ENCODE measurements around the gene ITGA11.

ITGA11 gene

DNA sequence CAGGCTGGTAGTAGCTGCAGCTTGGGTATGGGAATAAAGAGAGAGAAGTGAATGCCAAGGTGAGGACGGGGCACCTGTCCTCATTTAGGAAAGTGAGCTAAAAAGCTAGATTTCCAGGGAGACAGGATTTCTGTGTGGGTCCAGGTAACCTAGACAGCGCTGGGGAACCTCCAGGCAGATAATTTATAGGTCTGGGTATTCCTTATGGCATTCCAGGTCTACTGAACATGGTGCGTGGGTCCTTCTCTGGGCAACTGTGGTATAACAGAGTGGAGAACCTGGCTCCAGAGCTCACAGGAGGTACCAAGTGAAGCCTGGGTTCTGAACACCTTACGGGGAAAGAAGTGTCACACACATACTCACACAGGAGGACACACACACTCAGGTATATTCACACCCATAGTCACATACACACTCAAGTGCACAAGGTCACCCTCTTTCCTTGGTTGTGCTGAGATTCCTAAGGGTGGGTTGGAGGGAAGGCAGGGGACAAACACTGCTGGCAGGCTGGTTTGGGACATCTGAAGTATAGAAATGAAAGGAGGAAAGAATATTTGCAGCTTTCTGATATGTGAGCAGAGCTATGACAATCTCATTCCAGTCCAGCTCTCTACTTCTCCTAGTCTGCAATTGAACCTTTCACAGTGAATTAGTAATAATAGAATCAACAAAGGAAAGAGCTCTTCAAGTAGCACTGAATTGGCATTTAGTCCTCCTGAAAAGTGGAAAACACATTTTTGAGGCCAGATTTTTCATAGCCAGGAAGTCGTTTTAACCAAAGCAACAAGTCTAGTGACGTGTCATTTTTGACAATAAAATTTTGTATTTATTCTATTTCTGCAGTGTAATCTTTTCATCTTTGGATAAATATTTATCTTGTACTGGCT lies 37.4 kb upstream of the ITGA11 start:
- no peak overlapping the region for H3K4me3 ChIP-seq (ENCODE audit: low read length)
- no peaks in the 10 kb centered on the region for H3K4me1 ChIP-seq (ENCODE audit: control insufficient read depth, insufficient read depth, low read length)
- H3K27me3 ChIP-seq (ENCODE audit: control insufficient read depth, insufficient read depth, low read length), result no peaks in the 10 kb centered on the region
- no peaks in the 10 kb centered on the region for H3K36me3 ChIP-seq (ENCODE audit: control insufficient read depth, insufficient read depth, low read length)
- H3K9me3 ChIP-seq (ENCODE audit: control insufficient read depth, low read length), result no peaks in the 10 kb centered on the region
- no peak overlapping the region for H3K9ac ChIP-seq (ENCODE audit: low read length)

DNA sequence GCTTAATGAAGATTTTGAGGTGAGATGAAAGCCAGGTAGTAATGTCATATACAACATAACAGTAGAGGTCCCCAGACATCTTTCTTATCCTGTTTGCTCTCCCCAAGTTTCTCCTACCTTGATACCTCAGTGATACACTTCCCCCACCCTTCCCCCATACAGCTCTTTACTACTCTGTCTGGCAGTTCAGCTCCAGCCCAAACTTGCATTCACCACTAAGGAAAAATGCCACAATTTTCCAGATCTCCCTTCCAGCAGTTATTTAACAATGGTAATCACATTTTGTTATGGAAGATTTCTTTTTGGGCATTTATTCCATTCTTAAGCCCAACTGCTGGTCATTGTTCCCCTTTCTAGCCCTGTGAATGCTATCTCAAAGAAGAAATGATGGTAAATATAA lies 34.9 kb upstream of the ITGA11 start:
- Histone ChIP-seq H3K4me1 (ENCODE audit: control insufficient read depth, insufficient read depth, low read length) (no peaks in the 10 kb centered on the region), H3K9ac (ENCODE audit: low read length) (no peak overlapping the region), H3K4me3 (ENCODE audit: low read length) (no peak overlapping the region), H3K9me3 (ENCODE audit: control insufficient read depth, low read length) (no peaks in the 10 kb centered on the region), H3K36me3 (ENCODE audit: control insufficient read depth, insufficient read depth, low read length) (no peaks in the 10 kb centered on the region), H3K27me3 (ENCODE audit: control insufficient read depth, insufficient read depth, low read length) (peaks cover 2% of the 10 kb centered on the region)

DNA sequence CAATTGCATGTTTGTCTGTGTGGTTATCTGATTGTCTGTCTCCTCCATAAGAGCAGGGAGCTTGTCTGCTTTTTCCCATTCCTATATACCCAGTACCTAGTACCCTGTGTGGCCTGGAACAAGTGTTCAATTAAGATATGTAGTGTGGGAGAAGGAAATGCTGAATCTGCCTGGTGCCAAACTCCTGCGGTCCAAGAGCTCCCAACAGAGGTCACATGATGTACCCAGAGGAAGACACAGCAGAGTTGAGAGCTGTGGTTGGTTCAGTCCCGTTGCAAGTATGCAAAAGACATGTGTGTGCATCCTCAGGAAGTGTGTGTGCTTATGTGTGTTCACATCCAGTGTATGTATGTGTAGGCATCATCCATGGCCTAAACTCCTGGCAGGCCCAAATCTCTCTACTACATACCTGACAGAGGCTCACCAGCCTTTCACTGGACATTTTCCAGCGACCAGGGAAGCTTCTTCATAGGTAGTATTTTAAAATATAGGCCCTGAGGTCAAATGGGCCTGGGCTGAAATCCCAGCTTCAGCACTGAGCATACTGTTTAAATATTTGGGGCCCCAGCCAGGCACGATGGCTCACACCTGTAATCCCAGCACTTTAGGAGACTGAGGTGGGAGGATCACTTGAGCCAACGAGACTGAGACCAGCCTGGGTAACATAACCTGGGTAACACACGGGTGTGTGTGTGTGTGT lies 34.0 kb upstream of the ITGA11 start:
- Histone ChIP-seq H3K27me3 (ENCODE audit: control insufficient read depth, insufficient read depth, low read length) (peaks cover 3% of the 10 kb centered on the region), H3K9ac (ENCODE audit: low read length) (no peak overlapping the region), H3K36me3 (ENCODE audit: control insufficient read depth, insufficient read depth, low read length) (no peaks in the 10 kb centered on the region), H3K4me1 (ENCODE audit: control insufficient read depth, insufficient read depth, low read length) (no peaks in the 10 kb centered on the region), H3K9me3 (ENCODE audit: control insufficient read depth, low read length) (no peaks in the 10 kb centered on the region), H3K4me3 (ENCODE audit: low read length) (no peak overlapping the region)

DNA sequence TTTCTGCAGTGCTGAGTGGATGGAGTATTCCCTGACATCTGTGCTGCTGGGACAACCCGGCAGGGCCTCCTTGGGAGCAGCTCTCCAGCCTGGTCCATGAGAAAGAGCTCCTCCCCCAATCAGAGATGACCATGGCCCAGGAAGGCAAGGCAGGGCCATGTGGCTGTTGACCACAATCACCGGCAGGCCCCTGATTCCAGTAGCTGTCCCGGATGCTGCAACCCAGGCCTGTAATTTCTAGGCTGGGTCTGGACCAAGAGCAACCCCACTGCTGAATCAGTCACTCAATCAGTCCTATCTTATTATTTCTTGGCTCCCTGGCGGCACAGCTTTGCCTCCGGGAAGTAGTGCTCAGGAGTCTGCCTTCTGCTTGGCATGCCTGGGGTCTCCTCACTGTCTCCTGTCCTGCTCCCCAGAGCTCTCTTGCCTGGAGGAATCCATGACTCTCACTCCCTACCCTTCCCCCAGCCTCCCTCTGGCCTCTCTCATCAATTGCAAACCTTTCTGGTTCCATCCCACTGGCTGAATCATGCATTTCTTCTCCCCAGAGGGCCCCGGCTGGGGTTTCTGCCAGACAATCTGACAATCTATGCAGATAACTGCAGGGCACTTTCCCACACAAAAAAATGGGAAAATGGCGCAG lies 32.6 kb upstream of the ITGA11 start:
- Histone ChIP-seq H3K9ac (ENCODE audit: low read length) (no peak overlapping the region), H3K9me3 (ENCODE audit: control insufficient read depth, low read length) (no peaks in the 10 kb centered on the region)

DNA sequence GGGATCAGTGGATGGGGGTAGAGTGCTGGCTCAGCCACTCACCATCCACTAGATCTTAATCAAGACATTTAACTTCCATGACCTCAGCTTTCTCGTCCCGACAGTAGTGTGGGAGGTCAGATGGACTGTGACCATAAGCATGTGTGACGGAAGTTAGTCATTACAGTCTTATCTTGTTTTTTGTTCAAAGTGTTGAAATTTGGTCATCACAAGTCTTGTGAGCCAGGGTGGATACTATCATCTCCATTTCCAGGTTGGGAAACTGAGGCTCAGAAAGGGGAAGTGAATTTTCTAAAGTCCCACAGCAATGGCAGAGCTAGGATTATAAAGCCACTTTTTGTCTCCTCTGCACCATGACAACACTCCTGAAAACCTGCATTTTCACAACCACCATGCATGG lies 32.0 kb upstream of the ITGA11 start:
- H3K4me3 ChIP-seq (ENCODE audit: low read length), result no peak overlapping the region
- no peak overlapping the region for H3K9ac ChIP-seq (ENCODE audit: low read length)
- no peaks in the 10 kb centered on the region for H3K9me3 ChIP-seq (ENCODE audit: control insufficient read depth, low read length)
- peaks cover 3% of the 10 kb centered on the region for H3K27me3 ChIP-seq (ENCODE audit: control insufficient read depth, insufficient read depth, low read length)
- no peaks in the 10 kb centered on the region for H3K4me1 ChIP-seq (ENCODE audit: control insufficient read depth, insufficient read depth, low read length)
- H3K36me3 ChIP-seq (ENCODE audit: control insufficient read depth, insufficient read depth, low read length), result no peaks in the 10 kb centered on the region

More for the DNA sequence above, 32.6 kb upstream of the ITGA11 start:
- Histone ChIP-seq H3K36me3 (ENCODE audit: control insufficient read depth, insufficient read depth, low read length) (no peaks in the 10 kb centered on the region), H3K4me3 (ENCODE audit: low read length) (no peak overlapping the region), H3K27me3 (ENCODE audit: control insufficient read depth, insufficient read depth, low read length) (peaks cover 3% of the 10 kb centered on the region), H3K4me1 (ENCODE audit: control insufficient read depth, insufficient read depth, low read length) (no peaks in the 10 kb centered on the region)

DNA sequence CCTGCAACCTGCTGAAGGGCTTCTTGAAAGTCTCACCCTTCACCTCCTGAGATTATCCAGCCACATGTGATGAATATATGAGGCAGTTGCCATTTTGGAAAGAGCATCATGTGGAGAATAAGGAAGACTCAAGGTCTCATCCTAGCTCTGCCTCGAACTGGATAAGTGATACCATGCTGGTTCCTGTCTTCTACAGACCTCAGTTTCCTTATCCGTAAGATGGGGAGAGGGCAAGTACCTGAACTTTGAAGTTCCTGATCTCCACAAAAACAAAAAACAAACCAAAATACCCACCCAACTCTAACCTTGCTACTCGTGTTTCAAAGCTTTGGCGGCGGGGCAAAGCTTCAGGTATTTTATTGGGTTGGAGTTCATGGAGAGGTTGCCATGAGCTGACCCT lies 31.5 kb upstream of the ITGA11 start:
- Histone ChIP-seq H3K9me3 (ENCODE audit: control insufficient read depth, low read length) (no peaks in the 10 kb centered on the region), H3K4me1 (ENCODE audit: control insufficient read depth, insufficient read depth, low read length) (no peaks in the 10 kb centered on the region), H3K27me3 (ENCODE audit: control insufficient read depth, insufficient read depth, low read length) (peaks cover 3% of the 10 kb centered on the region), H3K36me3 (ENCODE audit: control insufficient read depth, insufficient read depth, low read length) (no peaks in the 10 kb centered on the region), H3K9ac (ENCODE audit: low read length) (no peak overlapping the region), H3K4me3 (ENCODE audit: low read length) (no peak overlapping the region)

DNA sequence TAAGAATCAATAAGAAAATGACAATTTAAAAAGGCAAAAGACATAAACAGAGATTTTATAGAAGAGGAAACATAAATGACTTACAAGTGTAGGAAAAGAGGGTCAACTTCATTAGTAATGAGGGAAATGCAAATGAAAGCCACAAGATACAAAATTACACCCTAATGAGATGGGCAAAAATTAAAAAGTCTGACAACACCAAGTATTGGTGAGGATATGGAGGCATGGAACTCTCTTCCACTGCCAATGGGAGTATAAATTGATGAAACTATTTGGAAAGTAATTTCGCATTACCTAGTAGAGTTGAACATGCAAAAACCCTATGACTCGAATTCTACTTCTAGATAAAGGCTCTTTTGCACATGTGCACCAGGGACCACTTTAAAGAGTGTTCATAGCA lies 28.2 kb upstream of the ITGA11 start:
- Histone ChIP-seq H3K9ac (ENCODE audit: low read length) (no peak overlapping the region), H3K27me3 (ENCODE audit: control insufficient read depth, insufficient read depth, low read length) (peaks cover 3% of the 10 kb centered on the region), H3K4me1 (ENCODE audit: control insufficient read depth, insufficient read depth, low read length) (no peaks in the 10 kb centered on the region), H3K36me3 (ENCODE audit: control insufficient read depth, insufficient read depth, low read length) (no peaks in the 10 kb centered on the region), H3K9me3 (ENCODE audit: control insufficient read depth, low read length) (no peaks in the 10 kb centered on the region), H3K4me3 (ENCODE audit: low read length) (no peak overlapping the region)

DNA sequence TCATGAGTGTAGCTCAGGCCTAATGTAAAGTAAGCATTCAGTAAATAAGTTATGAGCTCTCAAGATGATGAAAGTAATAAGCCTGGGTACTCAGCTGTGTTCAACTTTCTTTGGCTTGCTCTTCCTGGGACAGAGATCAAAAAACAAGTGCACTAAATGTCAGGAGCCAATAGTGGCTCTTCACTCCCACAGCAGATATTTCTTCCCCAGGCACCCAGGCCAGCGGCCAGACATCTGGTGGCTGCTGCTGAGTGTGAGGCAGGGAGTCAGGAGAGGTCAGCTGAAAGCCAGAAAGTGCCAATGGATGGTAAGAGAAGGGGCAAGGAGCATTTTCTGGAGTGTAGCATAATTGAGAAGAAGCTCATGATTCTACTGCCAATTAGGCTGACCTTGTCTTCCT lies 18.2 kb upstream of the ITGA11 start:
- Histone ChIP-seq H3K9me3 (ENCODE audit: control insufficient read depth, low read length) (no peaks in the 10 kb centered on the region), H3K4me1 (ENCODE audit: control insufficient read depth, insufficient read depth, low read length) (no peaks in the 10 kb centered on the region), H3K9ac (ENCODE audit: low read length) (no peak overlapping the region), H3K27me3 (ENCODE audit: control insufficient read depth, insufficient read depth, low read length) (peaks cover 13% of the 10 kb centered on the region), H3K4me3 (ENCODE audit: low read length) (no peak overlapping the region), H3K36me3 (ENCODE audit: control insufficient read depth, insufficient read depth, low read length) (no peaks in the 10 kb centered on the region)

DNA sequence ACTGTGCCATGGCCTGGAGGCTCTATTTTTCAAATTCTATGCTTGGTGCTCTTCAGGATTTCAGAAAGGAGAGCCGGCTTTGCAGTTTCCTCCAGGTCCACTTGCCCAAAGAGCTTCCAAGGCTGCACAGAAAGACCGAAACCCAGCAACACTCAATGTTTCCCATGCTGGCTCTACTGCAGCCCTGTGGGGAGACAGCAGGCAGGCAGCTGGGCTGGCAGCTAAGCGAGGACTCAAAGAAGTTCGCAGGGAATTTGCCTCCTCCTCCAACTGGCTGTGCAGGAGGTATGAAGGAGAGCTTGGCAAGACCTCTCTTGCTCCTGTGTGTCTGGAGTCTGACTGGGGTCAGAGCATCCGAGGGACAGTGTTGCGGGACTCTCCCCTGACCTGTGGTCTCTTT lies 17.4 kb upstream of the ITGA11 start:
- Histone ChIP-seq H3K36me3 (ENCODE audit: control insufficient read depth, insufficient read depth, low read length) (no peaks in the 10 kb centered on the region), H3K9me3 (ENCODE audit: control insufficient read depth, low read length) (no peaks in the 10 kb centered on the region), H3K27me3 (ENCODE audit: control insufficient read depth, insufficient read depth, low read length) (peaks cover 13% of the 10 kb centered on the region), H3K9ac (ENCODE audit: low read length) (no peak overlapping the region), H3K4me3 (ENCODE audit: low read length) (no peak overlapping the region), H3K4me1 (ENCODE audit: control insufficient read depth, insufficient read depth, low read length) (no peaks in the 10 kb centered on the region)

DNA sequence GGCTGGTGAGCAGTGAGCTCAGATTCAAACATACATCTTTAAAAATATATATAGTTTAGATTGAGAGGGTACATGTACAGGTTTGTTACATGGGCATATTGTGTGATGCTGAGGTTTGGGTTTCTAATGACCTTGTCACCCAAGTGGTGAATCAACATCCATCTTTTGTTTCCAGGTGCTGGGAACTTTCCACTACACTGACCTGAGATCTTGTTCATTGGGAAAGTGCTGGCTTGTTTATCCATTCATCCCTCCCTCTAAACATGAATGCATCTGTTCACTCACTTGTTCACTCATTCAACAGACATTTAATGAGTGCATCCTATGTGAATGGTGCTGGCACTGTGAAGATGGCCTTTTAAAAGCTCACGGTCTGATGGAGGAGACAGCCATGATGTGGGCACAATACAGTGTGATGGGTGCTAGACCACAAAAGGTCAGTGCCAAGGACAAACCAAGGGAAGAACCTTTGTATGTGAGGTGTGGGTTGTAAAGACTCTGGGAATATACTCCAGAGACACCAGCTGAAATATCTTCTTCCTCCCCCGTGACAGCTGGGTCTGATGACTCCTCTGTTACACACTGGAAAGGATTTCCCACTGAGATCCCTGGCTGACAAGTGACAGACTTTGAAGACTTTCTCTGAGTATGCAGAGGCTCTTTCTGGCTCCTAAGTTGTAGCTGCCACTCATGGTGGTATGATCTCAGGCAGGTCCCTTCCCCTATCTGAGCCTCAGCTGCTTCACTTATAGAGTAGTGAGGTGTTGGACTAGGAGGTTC lies 16.2 kb upstream of the ITGA11 start:
- peaks cover 13% of the 10 kb centered on the region for H3K27me3 ChIP-seq (ENCODE audit: control insufficient read depth, insufficient read depth, low read length)
- no peaks in the 10 kb centered on the region for H3K9me3 ChIP-seq (ENCODE audit: control insufficient read depth, low read length)
- no peaks in the 10 kb centered on the region for H3K36me3 ChIP-seq (ENCODE audit: control insufficient read depth, insufficient read depth, low read length)
- no peaks in the 10 kb centered on the region for H3K4me1 ChIP-seq (ENCODE audit: control insufficient read depth, insufficient read depth, low read length)
- no peak overlapping the region for H3K9ac ChIP-seq (ENCODE audit: low read length)
- H3K4me3 ChIP-seq (ENCODE audit: low read length), result no peak overlapping the region

DNA sequence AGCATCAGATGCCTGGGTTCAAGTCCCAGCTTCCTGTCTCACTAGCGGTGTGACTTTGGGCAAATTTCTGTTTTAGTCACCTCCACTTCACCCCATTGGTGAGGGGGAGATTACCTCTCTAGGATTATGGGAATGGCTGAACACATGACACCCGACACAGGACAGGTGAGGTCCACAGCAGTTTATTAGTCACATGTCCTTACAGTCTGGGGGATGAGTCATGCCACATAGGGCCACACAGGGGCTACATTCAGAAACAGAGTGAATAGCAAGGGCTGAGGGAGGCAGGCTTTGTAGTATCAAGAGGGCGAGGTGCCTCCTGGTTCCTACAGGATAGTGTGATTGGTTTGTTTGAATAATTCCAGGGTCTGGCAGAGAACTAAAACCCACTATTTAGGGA lies 15.2 kb upstream of the ITGA11 start:
- Histone ChIP-seq H3K4me3 (ENCODE audit: low read length) (no peak overlapping the region), H3K36me3 (ENCODE audit: control insufficient read depth, insufficient read depth, low read length) (no peaks in the 10 kb centered on the region), H3K9me3 (ENCODE audit: control insufficient read depth, low read length) (no peaks in the 10 kb centered on the region), H3K27me3 (ENCODE audit: control insufficient read depth, insufficient read depth, low read length) (peaks cover 13% of the 10 kb centered on the region), H3K4me1 (ENCODE audit: control insufficient read depth, insufficient read depth, low read length) (no peaks in the 10 kb centered on the region), H3K9ac (ENCODE audit: low read length) (no peak overlapping the region)
